HG03159 (cell line): ENCODE measurements around the gene FIGLA.
A peak's percentile ranks its signal among the peaks of the same experiment; 100 is the strongest.

Experiments
- ATAC-seq: cut with Tn5 transposase; IDR thresholded peaks from one replicate; pipeline ENCODE4 v1.9.1; 2021; ENCODE audit warnings: mild to moderate bottlenecking, moderate library complexity; ENCODE audit not compliant: unreplicated experiment

Gene FIGLA

GRCh38 chr2:70776266-70776665 lies 14.2 kb downstream of the FIGLA start:
- no peak for ATAC-seq

GRCh38 chr2:70775141-70775540 lies 15.3 kb downstream of the FIGLA start:
- ATAC-seq, result no peak

GRCh38 chr2:70772486-70773155 lies 17.8 kb downstream of the FIGLA start:
- ATAC-seq, result no peak

- ATAC-seq, result peak; percentile 57
These were observed 19.0 kb downstream of the FIGLA start for GRCh38 chr2:70771446-70771845.

- ATAC-seq, result no peak
These were observed 21.0 kb downstream of the FIGLA start for GRCh38 chr2:70769450-70769849.

GRCh38 chr2:70768590-70769085 lies 21.8 kb downstream of the FIGLA start:
- no peak for ATAC-seq

GRCh38 chr2:70767699-70768589 lies 22.5 kb downstream of the FIGLA start, which contains the start of gene ADD2:
Gene ADD2, minus strand, starts transcription at chr2:70768200. Its CDS starts 61,792 bp downstream, at chr2:70706408.
- no peak for ATAC-seq

GRCh38 chr2:70767079-70767698 lies 23.3 kb downstream of the FIGLA start:
- ATAC-seq, result no peak

GRCh38 chr2:70766357-70767078 lies 23.9 kb downstream of the FIGLA start:
- no peak for ATAC-seq

GRCh38 chr2:70765507-70765906 lies 24.9 kb downstream of the FIGLA start:
- ATAC-seq, result no peak

GRCh38 chr2:70759446-70759845 lies 31.0 kb downstream of the FIGLA start:
- ATAC-seq, result no peak

GRCh38 chr2:70757966-70758365 lies 32.5 kb downstream of the FIGLA start:
- ATAC-seq, result no peak

GRCh38 chr2:70757360-70757759 lies 33.1 kb downstream of the FIGLA start:
- ATAC-seq, result no peak

- ATAC-seq, result no peak
These were observed 34.3 kb downstream of the FIGLA start for GRCh38 chr2:70756128-70756527.

- ATAC-seq, result no peak
These were observed 36.5 kb downstream of the FIGLA start for GRCh38 chr2:70753902-70754301.

GRCh38 chr2:70753031-70753430 lies 37.4 kb downstream of the FIGLA start:
- ATAC-seq, result no peak

- no peak for ATAC-seq
These were observed 38.0 kb downstream of the FIGLA start for GRCh38 chr2:70752396-70752795.

- no peak for ATAC-seq
These were observed 38.6 kb downstream of the FIGLA start for GRCh38 chr2:70751881-70752280.

GRCh38 chr2:70750320-70750719 lies 40.1 kb downstream of the FIGLA start:
- no peak for ATAC-seq

GRCh38 chr2:70748002-70748784 lies 42.2 kb downstream of the FIGLA start:
- no peak for ATAC-seq
